ENCODE data around the gene PIGZ.

Gene PIGZ

GRCh38 chr3:197003461-197004385, 35.1 kb upstream of the PIGZ start:
- intact Hi-C loops (cut with DNase I), result loop anchor here (5.0 kb wide), 1 partner anchor 184 kb away; no protein-coding TSS in a partner anchor

GRCh38 chr3:197002701-197003454, 34.2 kb upstream of the PIGZ start:
- intact Hi-C loops (cut with DNase I), result loop anchor here (5.0 kb wide), 1 partner anchor 184 kb away; no protein-coding TSS in a partner anchor
- peak in 41 of 42 donors; percentile 16 to 89 (median 76) for DNase-seq

More at GRCh38 chr3:197003461-197004385, 35.1 kb upstream of the PIGZ start:
- peak in 24 of 42 donors; percentile 12 to 52 (median 29) for DNase-seq

GRCh38 chr3:197001972-197002700, 33.5 kb upstream of the PIGZ start:
- peak; percentile 30 to 92 (median 78) for DNase-seq
- intact Hi-C loops (cut with DNase I), result loop anchor here (5.0 kb wide), 1 partner anchor 185 kb away; no protein-coding TSS in a partner anchor

- DNase-seq, result peak in 2 of 42 donors; percentile 18 to 29
- intact Hi-C loops (cut with DNase I), result loop anchor here (5.0 kb wide), 1 partner anchor 186 kb away; no protein-coding TSS in a partner anchor
These were observed 32.7 kb upstream of the PIGZ start for GRCh38 chr3:197001106-197001971.

- DNase-seq, result no peak
These were observed 31.6 kb upstream of the PIGZ start for GRCh38 chr3:197000211-197000610.

GRCh38 chr3:196998966-196999760, 30.5 kb upstream of the PIGZ start:
- no peak for DNase-seq
- intact Hi-C loops (cut with DNase I), result no loop called here

More at GRCh38 chr3:197000211-197000610, 31.6 kb upstream of the PIGZ start:
- intact Hi-C loops (cut with DNase I), result loop anchor here (5.0 kb wide), 1 partner anchor 187 kb away; no protein-coding TSS in a partner anchor

- intact Hi-C loops (cut with DNase I), result no loop called here
- no peak for DNase-seq
These were observed 28.7 kb upstream of the PIGZ start for GRCh38 chr3:196997311-196997710.

- no peak for DNase-seq
- intact Hi-C loops (cut with DNase I), result no loop called here
These were observed 28.0 kb upstream of the PIGZ start for GRCh38 chr3:196996454-196997265.

- intact Hi-C loops (cut with DNase I), result no loop called here
- DNase-seq, result no peak
These were observed 27.2 kb upstream of the PIGZ start for GRCh38 chr3:196995646-196996355.

GRCh38 chr3:196995027-196995426, 26.4 kb upstream of the PIGZ start:
- intact Hi-C loops (cut with DNase I), result no loop called here

GRCh38 chr3:196994056-196994455, 25.4 kb upstream of the PIGZ start:
- DNase-seq, result no peak
- intact Hi-C loops (cut with DNase I), result no loop called here

More at GRCh38 chr3:196995027-196995426, 26.4 kb upstream of the PIGZ start:
- DNase-seq, result no peak

- intact Hi-C loops (cut with DNase I), result no loop called here
- DNase-seq, result no peak
These were observed 23.9 kb upstream of the PIGZ start for GRCh38 chr3:196992461-196993065.

GRCh38 chr3:196991581-196992460, 23.2 kb upstream of the PIGZ start:
- intact Hi-C loops (cut with DNase I), result no loop called here
- DNase-seq, result peak in 4 of 42 donors; percentile 12 to 49 (median 34)

- no peak for DNase-seq
- intact Hi-C loops (cut with DNase I), result no loop called here
These were observed 22.0 kb upstream of the PIGZ start for GRCh38 chr3:196990601-196991007.

Measured in head of caudate nucleus (tissue), 42 donors.